ENCODE data around the gene SUMF1.
A peak's percentile ranks its signal among the peaks of the same experiment; 100 is the strongest.

SUMF1 gene

DNA sequence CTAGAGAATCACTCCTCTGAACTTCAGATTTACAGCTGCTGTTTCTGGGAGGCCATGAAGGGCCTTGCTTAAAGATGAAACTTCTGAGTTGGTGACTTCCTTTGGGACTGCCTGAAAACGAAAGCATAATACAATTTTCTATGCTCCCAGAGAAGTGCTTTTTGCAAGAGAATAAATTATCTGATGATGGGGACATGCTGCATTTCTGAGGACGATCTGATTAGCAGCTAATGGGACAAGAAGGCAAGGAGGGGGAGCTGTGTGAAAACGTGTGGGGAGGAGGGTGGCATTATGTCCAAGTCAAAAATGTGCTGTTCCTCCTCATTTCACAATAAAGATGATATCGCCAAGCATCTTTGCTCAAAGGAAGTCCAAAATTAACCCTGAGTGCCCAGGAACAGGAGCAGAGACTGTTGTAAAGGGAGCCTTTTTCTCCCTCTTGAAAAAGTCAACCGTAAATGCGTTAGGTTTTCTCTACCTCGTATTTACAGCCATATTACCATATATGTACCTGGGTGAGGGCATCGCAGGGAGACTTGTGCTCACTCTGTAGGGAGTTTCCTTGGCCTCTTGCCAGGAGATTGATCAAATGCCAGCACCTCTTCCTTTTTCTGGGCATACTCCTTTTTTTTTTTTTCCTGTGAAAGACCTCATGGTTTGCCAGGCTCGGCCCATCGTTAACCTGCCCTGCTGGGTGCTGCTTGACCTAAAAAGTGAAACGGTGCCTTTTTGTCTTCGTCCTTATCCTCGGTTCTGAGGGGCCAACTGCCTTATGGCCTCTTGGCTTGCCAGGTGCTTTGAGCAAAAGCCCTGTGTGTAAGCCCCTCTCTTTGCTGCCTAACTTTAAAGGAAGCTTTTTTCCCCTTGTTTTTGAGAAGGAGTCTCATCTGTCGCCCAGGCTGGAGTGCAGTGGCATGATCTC, 37.5 kb upstream of the SUMF1 start:
- peak overlapping the region; percentile 8 for H3K4me3 ChIP-seq (ENCODE audit: low read depth, low read length)
- TF ChIP-seq CTCF (IDR thresholded peaks at IDR 0.05; ENCODE audit: borderline replicate concordance, insufficient read depth, low read depth, low read length) = no peak

DNA sequence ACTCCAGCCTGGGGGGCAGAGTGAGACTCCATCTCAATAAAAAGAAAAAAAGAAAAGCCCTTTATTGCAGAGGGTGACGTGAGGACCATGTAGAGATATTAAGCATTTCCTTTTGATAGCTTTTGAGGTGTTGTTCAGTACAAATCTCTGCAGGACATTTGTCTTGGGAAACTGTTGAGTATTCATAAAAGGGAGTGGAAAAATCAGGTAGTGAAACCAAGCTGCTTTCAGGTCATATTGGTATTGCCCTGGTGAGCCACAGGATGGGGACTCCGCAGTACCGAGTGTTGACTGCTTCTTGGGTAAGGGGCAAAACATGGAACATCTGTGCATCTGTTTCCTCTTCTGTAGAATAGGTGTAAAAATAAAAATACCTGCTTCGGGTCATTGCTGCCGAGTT, 36.0 kb upstream of the SUMF1 start:
- H3K4me3 ChIP-seq (ENCODE audit: low read depth, low read length) = no peak overlapping the region

GRCh38 chr3:4501927-4502326, 34.9 kb upstream of the SUMF1 start:
- no peak overlapping the region for H3K4me3 ChIP-seq (ENCODE audit: low read depth, low read length)
- no peak for TF ChIP-seq CTCF (IDR thresholded peaks at IDR 0.05; ENCODE audit: borderline replicate concordance, insufficient read depth, low read depth, low read length)

More for the DNA sequence above, 36.0 kb upstream of the SUMF1 start:
- no peak for TF ChIP-seq CTCF (IDR thresholded peaks at IDR 0.05; ENCODE audit: borderline replicate concordance, insufficient read depth, low read depth, low read length)

- no peak for TF ChIP-seq CTCF (IDR thresholded peaks at IDR 0.05; ENCODE audit: borderline replicate concordance, insufficient read depth, low read depth, low read length)
- no peak overlapping the region for H3K4me3 ChIP-seq (ENCODE audit: low read depth, low read length)
These were observed 34.4 kb upstream of the SUMF1 start for GRCh38 chr3:4501437-4501836.

- H3K4me3 ChIP-seq (ENCODE audit: low read depth, low read length) = no peak overlapping the region
These were observed 31.4 kb upstream of the SUMF1 start for GRCh38 chr3:4498446-4498845.

GRCh38 chr3:4497843-4498324, 30.8 kb upstream of the SUMF1 start:
- no peak for TF ChIP-seq CTCF (IDR thresholded peaks at IDR 0.05; ENCODE audit: borderline replicate concordance, insufficient read depth, low read depth, low read length)
- H3K4me3 ChIP-seq (ENCODE audit: low read depth, low read length) = no peak overlapping the region

More at GRCh38 chr3:4498446-4498845, 31.4 kb upstream of the SUMF1 start:
- TF ChIP-seq CTCF (IDR thresholded peaks at IDR 0.05; ENCODE audit: borderline replicate concordance, insufficient read depth, low read depth, low read length) = no peak
